Spleen (tissue), 3 donors: ENCODE measurements around the gene TTC22.

Experiments
- POLR2A ChIP-seq, 3 donors: fragments of 450-650 bp; IDR thresholded peaks; one replicate each; pipeline ENCODE4 v1.5.1; 2017; ENCODE audit warnings: antibody characterized with exemption in 3 of 3, mild to moderate bottlenecking in 1 of 3
- POLR2AphosphoS5 ChIP-seq, 3 donors: sonication (generic); formaldehyde crosslinking; IDR thresholded peaks; one replicate each; pipeline ENCODE4 v1.5.1; 2017; ENCODE audit warnings: antibody characterized with exemption in 3 of 3

- TF ChIP-seq POLR2A (IDR thresholded peaks at IDR 0.05) = no peak
- TF ChIP-seq POLR2AphosphoS5 (IDR thresholded peaks at IDR 0.05) = no peak
These were observed 18.6 kb upstream of the TTC22 start for GRCh38 chr1:54819733-54820132.
